GM13977 (cell line): ENCODE measurements around the gene IGSF22.

Source experiments
- DNase-seq: peaks from one replicate; pipeline ENCODE4 v3.0.0; 2012; ENCODE audit warnings: low spot score
- in situ Hi-C: fragments of 300-500 bp; cut with MboI; formaldehyde crosslinking; loops from one replicate; pipeline ENCODE4 v1.12.0; 2022; ENCODE audit warnings: low sequenced_read_pairs, low pct_unique_long_range_greater_than_20kb, mixed read lengths, inconsistent platforms; ENCODE audit not compliant: unreplicated experiment
- TF ChIP-seq, protein P1 (sequence below): IDR thresholded peaks from 2 replicates; pipeline ENCODE4 v1.5.1; 2012; ENCODE audit warnings: mild to moderate bottlenecking, control low read depth; ENCODE audit not compliant: insufficient read depth; ENCODE audit errors: extremely low read depth, missing control alignments

Gene IGSF22

DNA sequence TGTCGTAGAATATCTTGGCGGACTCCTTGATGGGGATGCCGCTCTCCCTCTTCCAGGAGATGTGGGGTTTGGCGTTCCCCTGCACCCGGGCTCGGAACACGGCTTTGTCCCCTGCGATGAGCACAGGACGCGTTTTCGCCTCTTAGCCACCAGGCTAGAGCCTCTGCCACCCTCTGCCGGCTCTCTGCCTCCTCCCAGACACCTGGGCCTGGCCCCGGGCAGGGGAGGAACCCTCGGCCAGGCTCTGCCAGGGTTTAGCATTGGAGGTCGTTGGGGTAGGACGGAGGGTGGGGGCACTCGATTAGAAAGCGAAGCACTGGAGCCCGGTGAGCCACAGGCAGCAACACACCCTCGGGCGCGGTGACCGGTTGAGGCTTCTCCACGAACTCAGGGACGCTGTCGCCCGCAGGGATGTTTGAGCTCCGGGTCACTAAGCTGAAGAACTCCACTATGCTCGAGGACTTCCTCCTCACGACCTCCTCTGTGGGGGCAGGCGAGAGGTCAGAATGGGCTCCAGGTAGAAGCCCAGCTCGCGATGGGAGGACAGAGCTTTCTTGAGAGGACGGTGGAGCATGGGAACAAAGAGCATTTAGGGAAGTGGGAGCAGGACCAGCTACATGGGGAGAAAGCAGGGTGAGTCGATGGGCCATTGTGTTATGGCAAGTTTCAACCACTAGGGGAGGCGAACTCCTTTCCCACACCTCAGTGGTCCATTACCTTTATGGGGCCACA, 4.3 kb downstream of the IGSF22 start:
- in situ Hi-C loops: no loop called here
- peak; percentile 71 for DNase-seq
- TF ChIP-seq, protein P1, sequence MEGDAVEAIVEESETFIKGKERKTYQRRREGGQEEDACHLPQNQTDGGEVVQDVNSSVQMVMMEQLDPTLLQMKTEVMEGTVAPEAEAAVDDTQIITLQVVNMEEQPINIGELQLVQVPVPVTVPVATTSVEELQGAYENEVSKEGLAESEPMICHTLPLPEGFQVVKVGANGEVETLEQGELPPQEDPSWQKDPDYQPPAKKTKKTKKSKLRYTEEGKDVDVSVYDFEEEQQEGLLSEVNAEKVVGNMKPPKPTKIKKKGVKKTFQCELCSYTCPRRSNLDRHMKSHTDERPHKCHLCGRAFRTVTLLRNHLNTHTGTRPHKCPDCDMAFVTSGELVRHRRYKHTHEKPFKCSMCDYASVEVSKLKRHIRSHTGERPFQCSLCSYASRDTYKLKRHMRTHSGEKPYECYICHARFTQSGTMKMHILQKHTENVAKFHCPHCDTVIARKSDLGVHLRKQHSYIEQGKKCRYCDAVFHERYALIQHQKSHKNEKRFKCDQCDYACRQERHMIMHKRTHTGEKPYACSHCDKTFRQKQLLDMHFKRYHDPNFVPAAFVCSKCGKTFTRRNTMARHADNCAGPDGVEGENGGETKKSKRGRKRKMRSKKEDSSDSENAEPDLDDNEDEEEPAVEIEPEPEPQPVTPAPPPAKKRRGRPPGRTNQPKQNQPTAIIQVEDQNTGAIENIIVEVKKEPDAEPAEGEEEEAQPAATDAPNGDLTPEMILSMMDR: peak; percentile 74

DNA sequence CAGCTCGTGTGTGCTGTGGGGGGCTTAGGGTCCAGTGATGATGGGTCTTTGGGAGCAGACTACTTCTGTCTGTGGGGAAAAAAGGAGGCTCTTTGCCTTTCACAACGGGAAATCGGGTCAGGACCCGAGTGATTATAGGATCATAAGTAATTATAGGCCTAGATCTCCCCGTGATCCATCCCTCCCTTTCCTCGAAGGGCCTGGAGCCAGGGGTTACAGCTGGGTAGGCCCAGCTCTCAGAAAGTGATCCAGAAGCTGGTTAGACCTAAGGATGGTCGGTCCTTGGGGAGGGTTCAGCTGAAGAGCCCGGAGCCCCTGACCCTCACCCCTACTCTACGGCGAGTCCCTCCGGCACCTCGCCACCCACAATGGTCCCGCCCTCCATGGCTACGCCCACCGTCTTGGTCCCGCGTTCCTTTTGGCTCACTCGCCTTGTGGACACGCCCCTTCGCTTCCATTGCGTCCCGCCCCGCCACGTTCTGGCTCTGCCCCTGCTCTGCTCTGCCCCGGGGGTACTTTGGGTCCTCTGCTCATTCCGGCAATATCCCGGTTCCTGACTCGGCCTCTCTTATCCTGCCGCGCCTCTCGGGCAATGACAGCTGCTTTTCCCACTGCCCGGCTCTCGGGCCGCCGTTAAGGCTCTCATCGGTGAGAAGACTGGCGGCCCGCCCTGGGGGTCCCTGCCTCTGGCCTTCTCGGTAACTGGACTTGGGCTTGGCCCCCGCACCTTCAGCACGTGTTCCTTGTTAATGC, 5.0 kb downstream of the IGSF22 start:
- TF ChIP-seq, protein P1: no peak
- DNase-seq: peak; percentile 75
- in situ Hi-C loops: no loop called here

DNA sequence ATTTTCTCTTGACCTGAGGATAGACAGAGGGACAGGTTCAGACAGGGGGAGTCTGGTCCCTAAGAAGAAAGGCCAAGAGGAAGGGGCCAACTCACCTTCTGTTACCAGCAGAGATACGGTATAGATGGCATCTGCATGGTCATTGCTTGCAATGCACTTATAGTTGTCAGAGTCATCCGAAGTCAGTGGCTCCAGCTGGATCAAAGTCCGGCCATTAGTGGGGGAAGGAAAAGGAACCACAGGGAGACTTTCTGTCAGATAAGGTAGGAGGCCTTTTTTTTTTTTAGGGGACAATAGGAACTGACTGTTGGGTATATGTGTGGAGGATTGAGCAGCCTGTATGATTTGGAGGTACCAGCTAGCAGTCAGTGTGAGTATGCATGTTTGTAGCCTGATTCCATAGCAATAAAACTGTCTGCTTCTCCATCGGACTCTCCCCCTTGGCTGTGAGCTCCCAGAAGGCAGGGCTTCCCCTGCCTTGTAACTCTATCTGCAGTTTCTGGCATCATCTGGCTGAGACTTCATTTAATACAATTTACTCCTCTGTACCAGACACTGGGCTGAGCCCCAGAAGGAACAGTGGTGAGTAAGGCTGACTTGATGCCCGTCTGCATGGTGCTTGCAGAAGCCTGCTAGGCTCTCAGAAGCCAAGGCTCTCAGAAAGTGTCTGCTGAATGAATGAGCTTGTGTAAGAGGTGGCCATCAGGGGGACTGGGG, 5.7 kb downstream of the IGSF22 start:
- TF ChIP-seq, protein P1: no peak
- no peak for DNase-seq
- in situ Hi-C loops: no loop called here

DNA sequence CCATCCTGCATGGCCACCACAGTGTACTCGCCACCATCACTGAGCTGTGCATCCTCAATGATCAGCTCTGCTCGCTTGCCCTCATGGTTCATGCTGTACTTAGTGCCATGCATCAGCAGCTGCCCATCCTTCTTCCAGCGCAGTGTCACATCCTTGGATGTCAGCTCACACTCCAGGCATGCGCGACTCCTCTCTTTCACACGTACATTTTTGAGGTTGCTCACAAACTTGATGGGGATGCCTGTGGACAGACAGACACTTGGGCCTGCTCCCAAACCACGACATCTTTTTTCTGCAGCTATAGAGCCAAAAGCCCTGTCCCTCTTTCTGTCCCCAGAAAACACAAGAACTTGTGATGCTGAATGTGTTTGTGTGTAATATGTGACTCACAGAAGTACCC, 10.5 kb downstream of the IGSF22 start:
- TF ChIP-seq, protein P1: no peak
- no peak for DNase-seq
- in situ Hi-C loops: no loop called here

DNA sequence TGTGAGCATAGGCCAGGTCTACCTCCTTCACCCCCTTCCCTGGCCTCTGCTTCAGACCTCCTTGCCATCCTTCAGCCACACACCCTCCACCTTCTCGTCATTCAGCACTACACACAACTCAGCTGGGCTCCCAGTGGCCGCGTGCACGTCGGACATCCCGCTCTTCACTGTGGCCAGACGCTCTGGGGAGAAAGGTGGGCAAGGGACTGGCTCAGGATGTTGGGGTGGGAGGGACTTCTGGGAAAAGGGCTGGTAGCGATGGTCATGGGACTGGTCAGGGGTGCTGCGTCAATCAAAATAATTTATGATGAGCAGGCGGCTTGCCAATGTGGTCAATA, 11.6 kb downstream of the IGSF22 start:
- in situ Hi-C loops: no loop called here
- TF ChIP-seq, protein P1: no peak
- DNase-seq: no peak

DNA sequence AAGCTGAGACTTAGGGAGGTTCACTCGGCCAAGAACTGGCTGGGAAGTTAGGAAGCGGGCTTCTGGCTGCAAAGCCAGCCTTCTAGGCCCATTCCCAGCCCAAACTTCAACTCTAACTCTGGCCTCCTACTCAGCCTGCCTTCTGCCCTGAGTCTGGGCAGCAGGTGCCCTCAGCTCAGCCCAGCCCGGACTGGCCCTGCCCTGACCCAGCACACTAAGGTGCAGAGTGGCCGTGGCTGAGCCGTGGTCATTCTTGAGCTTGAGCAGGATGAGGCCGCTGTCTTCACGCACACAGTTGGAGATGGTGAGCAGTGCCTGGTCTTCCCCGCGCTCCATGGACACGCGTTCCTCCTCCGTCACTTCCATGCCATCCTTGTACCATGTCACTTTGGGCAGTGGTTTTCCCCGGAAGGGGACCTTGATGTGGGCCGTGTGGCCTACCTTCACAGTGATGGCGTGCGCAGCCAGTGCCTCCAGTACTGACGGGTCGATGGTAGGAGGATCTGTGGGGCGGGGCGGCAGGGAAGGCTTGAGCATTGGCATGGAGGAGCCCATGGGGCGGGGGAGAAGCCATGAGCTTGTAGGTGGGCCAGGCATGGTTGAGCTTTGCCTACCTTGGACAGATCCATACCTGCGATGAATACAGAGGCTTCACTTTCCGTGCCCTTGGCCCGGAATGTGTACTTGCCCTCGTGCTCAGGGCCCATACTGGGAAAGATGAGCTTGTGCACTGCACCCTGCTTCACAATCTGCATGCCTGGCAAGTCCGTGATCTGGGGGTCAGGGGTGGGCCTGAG, 12.1 kb downstream of the IGSF22 start:
- in situ Hi-C loops: no loop called here
- TF ChIP-seq, protein P1: no peak
- no peak for DNase-seq
